OCI-LY3 (cell line): ENCODE results near the gene FIBCD1.

Experiments
- EZH2phosphoT487 ChIP-seq: fragments of 200-600 bp; shearing (Covaris generic); IDR thresholded peaks from 2 replicates; pipeline ENCODE4 v1.6.1; 2018; ENCODE audit warnings: antibody characterized with exemption, mixed run types, low read depth
- TF ChIP-seq, protein P1 (sequence below): fragments of 200-600, 300-600 bp; sonication (generic); IDR thresholded peaks from 2 replicates; pipeline ENCODE4 v1.5.1; 2014; ENCODE audit warnings: antibody characterized with exemption, low read length, low read depth

DNA sequence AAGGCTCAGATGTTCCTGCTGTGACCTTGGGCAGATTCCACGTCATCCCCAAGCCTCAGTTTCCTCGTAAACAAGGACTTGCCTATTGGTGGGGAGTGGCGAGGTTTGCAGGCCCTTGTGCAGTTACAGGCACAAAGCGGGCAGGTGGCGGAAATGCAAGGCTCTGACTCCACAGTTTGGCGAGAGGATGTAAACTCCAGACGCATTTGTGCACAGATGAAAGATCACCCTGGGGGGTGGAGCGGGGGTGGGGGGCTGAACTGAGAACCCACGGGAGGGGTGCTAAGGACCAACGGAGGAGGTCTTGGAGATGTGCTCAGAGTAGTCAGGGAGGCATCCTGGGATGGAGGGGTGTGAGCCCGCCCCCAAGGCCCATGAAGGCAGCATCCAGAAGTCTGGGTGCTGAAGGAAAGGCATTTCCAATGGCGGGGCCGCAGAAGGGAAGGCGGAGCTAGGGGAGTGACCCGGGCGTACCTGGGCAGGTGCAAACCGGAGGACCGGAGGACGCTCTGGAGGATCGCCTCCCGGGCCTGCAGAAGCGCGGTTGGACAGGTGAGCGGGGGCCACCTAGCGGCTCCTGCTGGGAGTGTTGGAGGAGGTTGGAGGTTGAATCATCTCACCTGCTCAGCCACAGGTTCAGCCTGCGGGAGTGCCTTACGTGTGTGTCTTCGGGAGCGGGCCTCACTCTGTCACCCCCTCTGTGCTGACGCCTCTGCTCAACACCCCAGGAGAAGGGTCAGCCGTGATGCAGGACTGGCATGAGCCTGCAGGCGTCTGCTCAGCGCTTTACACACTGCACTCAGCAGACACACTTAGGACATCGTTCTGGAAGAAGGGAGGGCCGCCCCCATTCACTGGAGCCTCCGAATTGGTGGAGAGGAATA, 1.9 kb upstream of the FIBCD1 start:
- TF ChIP-seq, protein P1, sequence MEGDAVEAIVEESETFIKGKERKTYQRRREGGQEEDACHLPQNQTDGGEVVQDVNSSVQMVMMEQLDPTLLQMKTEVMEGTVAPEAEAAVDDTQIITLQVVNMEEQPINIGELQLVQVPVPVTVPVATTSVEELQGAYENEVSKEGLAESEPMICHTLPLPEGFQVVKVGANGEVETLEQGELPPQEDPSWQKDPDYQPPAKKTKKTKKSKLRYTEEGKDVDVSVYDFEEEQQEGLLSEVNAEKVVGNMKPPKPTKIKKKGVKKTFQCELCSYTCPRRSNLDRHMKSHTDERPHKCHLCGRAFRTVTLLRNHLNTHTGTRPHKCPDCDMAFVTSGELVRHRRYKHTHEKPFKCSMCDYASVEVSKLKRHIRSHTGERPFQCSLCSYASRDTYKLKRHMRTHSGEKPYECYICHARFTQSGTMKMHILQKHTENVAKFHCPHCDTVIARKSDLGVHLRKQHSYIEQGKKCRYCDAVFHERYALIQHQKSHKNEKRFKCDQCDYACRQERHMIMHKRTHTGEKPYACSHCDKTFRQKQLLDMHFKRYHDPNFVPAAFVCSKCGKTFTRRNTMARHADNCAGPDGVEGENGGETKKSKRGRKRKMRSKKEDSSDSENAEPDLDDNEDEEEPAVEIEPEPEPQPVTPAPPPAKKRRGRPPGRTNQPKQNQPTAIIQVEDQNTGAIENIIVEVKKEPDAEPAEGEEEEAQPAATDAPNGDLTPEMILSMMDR = peak; percentile 84
- no peak for TF ChIP-seq EZH2phosphoT487
